ENCODE data around the gene HDGFL3.
"Not testable (repeated sequence)": the region's sequence is repeated elsewhere in the genome, so short reads cannot be mapped to it uniquely, and the experiment has no call there.

HDGFL3 gene

GRCh38 chr15:83100097-83100646, 107.5 kb downstream of the HDGFL3 start:
- no peak for DNase-seq (ENCODE audit: low read depth in 2 of 2)

DNA sequence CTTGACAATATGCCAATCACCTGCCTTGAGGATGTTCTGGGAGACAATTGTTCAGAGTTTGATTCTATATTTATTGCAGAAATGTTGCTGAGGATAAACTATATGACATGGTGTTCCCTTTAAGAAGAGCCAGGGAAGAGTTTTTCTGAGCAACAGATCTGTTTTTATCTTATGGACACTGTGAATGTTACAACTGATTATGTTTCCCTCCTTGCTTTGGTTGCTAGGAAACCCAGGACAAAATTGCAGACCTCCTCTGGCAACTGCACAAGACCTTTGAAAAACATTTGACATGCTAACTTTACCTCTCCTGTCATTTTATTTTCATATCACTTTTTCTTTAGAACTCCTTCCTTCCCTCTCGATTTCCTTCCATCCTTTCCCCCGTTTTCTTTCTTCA, 108.3 kb downstream of the HDGFL3 start:
- no peak for DNase-seq (ENCODE audit: low read depth in 2 of 2)

- DNase-seq (ENCODE audit: low read depth in 2 of 2): no peak
Observed at GRCh38 chr15:83098079-83098478, 109.5 kb downstream of the HDGFL3 start.

DNA sequence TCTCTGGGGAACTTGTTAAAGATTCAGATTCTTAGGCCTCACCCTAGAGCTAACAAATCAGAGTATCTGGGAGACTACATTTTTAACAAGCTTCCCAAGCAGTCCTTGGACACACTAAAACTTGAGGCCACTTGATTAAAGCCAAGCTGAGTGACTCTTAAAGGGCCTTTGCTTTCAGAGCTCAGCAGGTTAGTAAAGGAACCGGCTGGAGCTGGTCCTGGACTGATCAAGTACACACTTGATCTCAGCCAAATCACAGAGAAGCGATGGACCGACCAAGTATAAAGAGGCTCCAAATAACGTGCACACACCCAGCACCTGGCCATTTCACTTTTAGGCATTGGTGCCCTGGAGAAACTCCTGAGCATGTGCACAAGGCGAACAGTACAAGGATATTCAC, 113.0 kb downstream of the HDGFL3 start:
- DNase-seq (ENCODE audit: low read depth in 2 of 2): no peak

DNA sequence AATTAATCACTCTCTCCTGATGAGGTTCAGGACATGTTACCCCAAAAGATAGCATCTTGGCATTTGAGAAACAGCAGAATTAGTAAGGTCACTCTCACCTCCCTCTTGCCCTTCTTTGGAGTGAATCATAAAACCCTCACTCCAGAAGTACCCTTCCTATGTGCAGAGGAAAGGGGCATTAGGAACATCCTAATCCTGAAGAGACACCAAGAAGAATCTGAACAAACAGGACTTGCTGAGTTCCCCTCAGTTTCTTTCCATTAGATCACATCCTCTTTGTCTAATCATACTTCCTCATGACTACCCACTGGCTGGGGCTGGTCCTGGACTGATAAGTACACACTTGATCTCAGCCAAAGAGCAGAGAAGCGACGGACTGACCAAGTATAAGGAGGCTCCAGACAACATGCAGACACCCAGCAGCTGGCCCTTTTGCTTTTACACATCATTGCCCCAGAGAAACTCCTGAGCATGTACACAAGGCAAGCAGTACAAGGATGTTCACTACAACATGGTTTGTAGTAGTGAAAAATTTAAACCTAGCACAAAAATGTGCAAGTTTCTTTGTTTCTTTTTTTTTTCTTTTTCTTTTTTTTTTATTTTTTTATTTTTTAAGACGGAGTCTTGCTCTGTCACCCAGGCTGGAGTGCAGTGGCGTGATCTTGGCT, 115.2 kb downstream of the HDGFL3 start:
- no peak for DNase-seq (ENCODE audit: low read depth in 2 of 2)

GRCh38 chr15:83091965-83092308, 115.7 kb downstream of the HDGFL3 start:
- DNase-seq (ENCODE audit: low read depth in 2 of 2): not testable (repeated sequence)

DNA sequence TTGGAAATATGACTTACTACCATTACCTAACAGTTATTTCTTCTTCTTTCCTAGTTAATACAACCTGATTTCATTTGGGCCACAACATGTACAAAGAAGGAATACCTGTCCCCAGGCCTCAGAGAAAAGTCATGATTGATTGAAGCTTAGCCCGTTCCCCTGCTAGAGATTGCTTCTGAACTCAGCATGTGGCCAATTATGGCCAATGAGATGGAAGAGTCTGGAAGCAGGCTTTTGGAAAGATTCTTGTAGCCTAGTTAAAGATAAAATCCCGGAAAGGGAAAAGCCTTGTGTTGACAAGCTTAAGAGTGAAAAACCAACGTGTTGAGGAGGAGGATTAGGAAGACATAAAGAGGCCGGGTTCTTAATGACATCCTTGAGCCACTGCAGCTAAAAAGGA, 117.2 kb downstream of the HDGFL3 start:
- DNase-seq (ENCODE audit: low read depth in 2 of 2): no peak

- no peak for DNase-seq (ENCODE audit: low read depth in 2 of 2)
Observed at GRCh38 chr15:83088876-83089275, 118.7 kb downstream of the HDGFL3 start.

GRCh38 chr15:83087576-83087975, 120.0 kb downstream of the HDGFL3 start:
- no peak for DNase-seq (ENCODE audit: low read depth in 2 of 2)

DNA sequence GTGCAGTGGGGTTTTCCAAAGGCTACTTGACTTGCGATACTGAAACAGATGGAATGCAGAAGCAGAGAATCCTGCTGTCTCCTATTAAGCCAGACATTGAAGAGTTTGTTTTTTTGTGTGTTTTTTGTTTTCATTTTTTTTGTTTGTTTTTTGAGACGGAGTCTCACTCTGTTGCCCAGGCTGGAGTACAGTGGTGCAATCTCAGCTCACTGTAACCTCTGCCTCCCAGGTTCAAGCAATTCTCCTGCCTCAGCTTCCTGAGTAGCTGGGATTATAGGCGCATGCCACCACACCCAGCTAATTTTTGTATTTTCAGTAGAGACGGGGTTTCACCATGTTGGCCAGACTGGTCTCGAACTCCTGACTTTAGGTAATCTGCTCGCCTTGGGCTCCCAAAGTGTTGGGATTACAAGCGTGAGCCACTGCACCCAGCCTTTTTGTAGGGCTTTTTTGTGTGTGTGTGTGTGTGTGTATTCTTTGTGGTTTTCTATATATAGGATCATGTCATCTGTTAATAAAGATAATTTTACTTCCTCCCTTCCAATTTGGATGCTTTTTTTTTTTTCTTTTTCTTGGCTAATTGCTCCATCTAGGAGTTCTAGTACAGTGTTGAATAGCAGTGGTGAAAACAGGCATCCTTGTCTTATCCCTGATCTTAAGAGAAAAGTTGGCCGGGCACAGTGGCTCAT, 121.6 kb downstream of the HDGFL3 start:
- not testable (repeated sequence) for DNase-seq (ENCODE audit: low read depth in 2 of 2)

DNA sequence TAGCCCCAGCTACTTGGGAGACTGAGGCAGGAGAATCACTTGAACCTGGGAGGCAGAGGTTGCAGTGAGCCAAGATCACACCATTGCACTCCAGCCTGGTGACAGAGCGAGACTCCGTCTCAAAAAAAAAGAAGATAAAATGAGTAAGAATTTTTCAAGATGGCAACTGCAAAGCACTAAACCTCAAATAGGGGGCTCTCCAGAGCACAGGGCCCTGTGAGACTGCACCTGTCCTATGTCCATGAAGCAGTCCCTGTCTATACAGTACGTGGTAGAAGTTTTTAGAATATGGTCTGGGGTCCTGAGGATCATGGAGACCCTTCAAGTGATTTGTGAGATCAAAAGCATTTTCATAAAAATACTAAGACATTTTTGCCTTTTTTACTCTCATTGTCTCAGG, 122.2 kb downstream of the HDGFL3 start:
- DNase-seq (ENCODE audit: low read depth in 2 of 2): not testable (repeated sequence)

DNA sequence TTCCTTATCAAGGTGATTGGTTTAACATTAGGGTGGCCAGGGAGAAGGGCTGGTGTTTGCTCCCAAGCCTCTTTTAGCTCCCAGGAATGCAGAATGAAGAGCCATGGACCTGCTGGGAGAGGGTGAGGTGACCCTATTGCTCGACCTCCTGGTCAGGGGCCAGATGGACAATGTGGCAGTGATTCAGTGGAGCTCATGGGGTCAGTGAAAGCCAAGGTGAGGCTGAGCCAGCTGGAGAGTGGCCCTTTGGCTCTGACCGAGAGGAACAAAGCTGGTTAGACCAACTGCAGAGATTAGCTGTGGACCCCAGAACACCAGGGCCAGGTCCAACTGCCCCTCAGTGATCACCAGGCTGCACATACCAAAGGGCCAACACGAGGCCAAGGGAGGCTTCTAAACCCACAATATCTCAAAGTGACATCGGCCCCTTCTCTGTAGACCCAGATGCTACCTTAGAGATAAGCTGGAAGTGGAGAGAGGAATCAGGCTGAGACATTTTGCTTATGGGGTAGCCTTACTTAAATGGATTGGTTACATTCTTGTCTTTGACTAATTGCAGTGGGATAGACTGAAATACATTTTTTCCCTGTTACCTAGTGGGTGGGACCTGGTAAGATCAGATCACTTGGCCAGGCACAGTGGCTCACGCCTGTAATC, 124.8 kb downstream of the HDGFL3 start:
- DNase-seq (ENCODE audit: low read depth in 2 of 2): no peak

- no peak for DNase-seq (ENCODE audit: low read depth in 2 of 2)
Observed at GRCh38 chr15:83081256-83082014, 126.2 kb downstream of the HDGFL3 start.

GRCh38 chr15:83078712-83079111, 128.9 kb downstream of the HDGFL3 start:
- DNase-seq (ENCODE audit: low read depth in 2 of 2): no peak

Data from stimulated activated CD4-positive, alpha-beta T cell treated with anti-CD3 and anti-CD28 coated beads, Interleukin-1b, Interleukin-23, amount 100 ng/mL, for 1 hour (primary cell).